HEK293 (cell line): ENCODE measurements around the gene SYNGR1.
A peak's percentile ranks its signal among the peaks of the same experiment; 100 is the strongest.

Experiments used
- CTCF ChIA-PET: fragments of 350-600 bp; formaldehyde crosslinking; extraction: SDS; loops from one replicate; lab custom pipeline; 2021; ENCODE audit warnings: antibody characterized with exemption; lab: Yijun Ruan, JAX
- POLR2A ChIA-PET: fragments of 300-600 bp; formaldehyde crosslinking; extraction: SDS; loops from one replicate; lab custom pipeline; 2020; ENCODE audit warnings: antibody characterized with exemption, inconsistent platforms; lab: Yijun Ruan, JAX
- H3K27ac ChIP-seq: fragments of 200-500 bp; sonication (Bioruptor generic); 2 replicates; pipeline ENCODE4 v1.5.1; 2014; ENCODE audit warnings: low read depth, low read length, control low read depth, inconsistent platforms; ENCODE audit errors: extremely low read depth
- H3K36me3 ChIP-seq, 2 experiments: fragments of 200-500 bp in 1 of 2; sonication (Bioruptor generic) in 1 of 2; 1 replicate in 1 of 2; 2 replicates in 1 of 2; pipeline ENCODE4 v1.5.1; 2014 to 2017; ENCODE audit warnings: inconsistent platforms in 2 of 2, low read length in 2 of 2; ENCODE audit not compliant: control insufficient read depth in 2 of 2, insufficient read depth in 1 of 2
- H3K4me1 ChIP-seq: fragments of 200-500 bp; sonication (Bioruptor generic); 2 replicates; pipeline ENCODE4 v1.5.1; 2014; ENCODE audit warnings: mild to moderate bottlenecking, low read length, inconsistent platforms; ENCODE audit not compliant: control insufficient read depth, insufficient read depth
- H3K4me3 ChIP-seq: 2 replicates; pipeline ENCODE4 v1.5.1; 2011; ENCODE audit warnings: low read depth, mild to moderate bottlenecking, control low read depth, low read length, moderate library complexity
- H3K9me3 ChIP-seq: fragments of 200-500 bp; sonication (Bioruptor generic); 2 replicates; pipeline ENCODE4 v1.5.1; 2014; ENCODE audit warnings: low read depth, low read length, inconsistent platforms; ENCODE audit not compliant: control insufficient read depth, insufficient read depth
- FEZF1 ChIP-seq: fragments of 450-650 bp; formaldehyde crosslinking; IDR thresholded peaks from 2 replicates; pipeline ENCODE4 v1.5.1; 2016; ENCODE audit warnings: missing biosample characterization, missing genetic modification characterization
- GLI4 ChIP-seq: fragments of 450-650 bp; formaldehyde crosslinking; IDR thresholded peaks from 2 replicates; pipeline ENCODE4 v1.5.1; 2016; ENCODE audit warnings: missing biosample characterization, missing genetic modification characterization
- IKZF3 ChIP-seq: fragments of 450-650 bp; IDR thresholded peaks from 2 replicates; pipeline ENCODE4 v1.5.0; 2018; ENCODE audit warnings: missing biosample characterization, mild to moderate bottlenecking, missing genetic modification characterization, moderate library complexity
- PRDM10 ChIP-seq: fragments of 450-650 bp; formaldehyde crosslinking; IDR thresholded peaks from 2 replicates; pipeline ENCODE4 v1.5.1; 2016; ENCODE audit warnings: missing biosample characterization, missing genetic modification characterization
- PRDM2 ChIP-seq: fragments of 450-650 bp; formaldehyde crosslinking; IDR thresholded peaks from 2 replicates; pipeline ENCODE4 v1.5.1; 2016; ENCODE audit warnings: missing biosample characterization, missing genetic modification characterization, borderline replicate concordance
- TRIM28 ChIP-seq: IDR thresholded peaks from 2 replicates; pipeline ENCODE4 v1.6.1; 2011; ENCODE audit warnings: low read length, control low read depth, borderline replicate concordance
- ZFHX2 ChIP-seq: fragments of 450-650 bp; formaldehyde crosslinking; conservative IDR thresholded peaks from 2 replicates; pipeline ENCODE4 v1.5.1; 2016; ENCODE audit warnings: missing biosample characterization, missing genetic modification characterization
- ZNF155 ChIP-seq: fragments of 450-650 bp; formaldehyde crosslinking; IDR thresholded peaks from 2 replicates; pipeline ENCODE4 v1.5.1; 2016; ENCODE audit warnings: missing biosample characterization, missing genetic modification characterization
- ZNF239 ChIP-seq: fragments of 450-650 bp; formaldehyde crosslinking; IDR thresholded peaks from 2 replicates; pipeline ENCODE4 v1.5.1; 2016; ENCODE audit warnings: missing biosample characterization, missing genetic modification characterization
- ZNF280D ChIP-seq: fragments of 450-650 bp; formaldehyde crosslinking; IDR thresholded peaks from 2 replicates; pipeline ENCODE4 v1.5.1; 2016; ENCODE audit warnings: missing biosample characterization, missing genetic modification characterization
- ZNF600 ChIP-seq: fragments of 450-650 bp; formaldehyde crosslinking; IDR thresholded peaks from 2 replicates; pipeline ENCODE4 v1.5.1; 2016; ENCODE audit warnings: missing biosample characterization, missing genetic modification characterization
- ZNF660 ChIP-seq: fragments of 450-650 bp; IDR thresholded peaks from 2 replicates; pipeline ENCODE4 v1.5.1; 2018; ENCODE audit warnings: missing biosample characterization, mild to moderate bottlenecking, missing genetic modification characterization
- ZNF777 ChIP-seq: fragments of 450-650 bp; formaldehyde crosslinking; IDR thresholded peaks from 2 replicates; pipeline ENCODE4 v1.5.1; 2017; ENCODE audit warnings: missing biosample characterization, missing genetic modification characterization, borderline replicate concordance
- ZNF837 ChIP-seq: fragments of 450-650 bp; formaldehyde crosslinking; IDR thresholded peaks from 2 replicates; pipeline ENCODE4 v1.5.1; 2016; ENCODE audit warnings: missing biosample characterization, missing genetic modification characterization
- ZSCAN23 ChIP-seq: fragments of 450-650 bp; formaldehyde crosslinking; IDR thresholded peaks from 2 replicates; pipeline ENCODE4 v1.5.1; 2016; ENCODE audit warnings: missing biosample characterization, missing genetic modification characterization
- TF ChIP-seq, protein P1 (sequence below): fragments of 450-650 bp; formaldehyde crosslinking; IDR thresholded peaks from 2 replicates; pipeline ENCODE4 v1.5.1; 2016; ENCODE audit warnings: missing biosample characterization, missing genetic modification characterization
- TF ChIP-seq, protein P2 (sequence below): fragments of 450-650 bp; formaldehyde crosslinking; IDR thresholded peaks from 2 replicates; pipeline ENCODE4 v1.5.1; 2016; ENCODE audit warnings: missing biosample characterization, missing genetic modification characterization
- TF ChIP-seq, protein P3 (sequence below): fragments of 450-650 bp; formaldehyde crosslinking; IDR thresholded peaks from 2 replicates; pipeline ENCODE4; 2016; ENCODE audit warnings: missing biosample characterization, missing genetic modification characterization

Gene SYNGR1

DNA sequence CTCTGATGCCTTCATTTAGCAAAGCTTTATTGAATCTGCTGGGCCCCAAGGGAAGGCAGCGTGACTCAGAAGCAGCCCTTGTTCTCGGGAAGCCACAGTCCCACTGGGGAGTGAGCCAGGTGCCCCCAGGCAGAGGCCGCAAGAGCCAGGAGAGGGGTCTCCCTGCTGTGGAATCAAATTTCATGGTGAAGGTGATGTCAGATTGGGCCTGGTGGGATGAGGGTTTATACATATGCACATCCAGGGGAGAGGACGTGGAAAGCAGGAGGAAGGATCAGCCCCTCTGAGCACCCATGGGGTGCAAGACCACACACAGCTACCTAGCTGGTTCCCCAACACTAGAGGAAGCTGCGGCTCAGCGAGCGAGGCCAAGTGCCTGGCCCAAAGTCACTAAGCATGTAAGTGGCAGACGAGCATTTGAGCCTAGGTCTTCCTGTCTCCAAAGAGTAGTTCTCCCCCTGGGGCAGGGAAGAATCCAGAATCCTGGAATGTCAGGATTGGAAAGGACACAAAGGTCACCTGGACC lies 2.0 kb downstream of the SYNGR1 start (continued):
- peak; percentile 81 for TF ChIP-seq PRDM10 (tag by site-specific recombination)
- TF ChIP-seq, protein P1, sequence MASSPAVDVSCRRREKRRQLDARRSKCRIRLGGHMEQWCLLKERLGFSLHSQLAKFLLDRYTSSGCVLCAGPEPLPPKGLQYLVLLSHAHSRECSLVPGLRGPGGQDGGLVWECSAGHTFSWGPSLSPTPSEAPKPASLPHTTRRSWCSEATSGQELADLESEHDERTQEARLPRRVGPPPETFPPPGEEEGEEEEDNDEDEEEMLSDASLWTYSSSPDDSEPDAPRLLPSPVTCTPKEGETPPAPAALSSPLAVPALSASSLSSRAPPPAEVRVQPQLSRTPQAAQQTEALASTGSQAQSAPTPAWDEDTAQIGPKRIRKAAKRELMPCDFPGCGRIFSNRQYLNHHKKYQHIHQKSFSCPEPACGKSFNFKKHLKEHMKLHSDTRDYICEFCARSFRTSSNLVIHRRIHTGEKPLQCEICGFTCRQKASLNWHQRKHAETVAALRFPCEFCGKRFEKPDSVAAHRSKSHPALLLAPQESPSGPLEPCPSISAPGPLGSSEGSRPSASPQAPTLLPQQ (tag by site-specific recombination): peak; percentile 66; the same call in 1 of the 2 replicates
- peak; percentile 69; the same call in 1 of the 2 replicates for TF ChIP-seq TRIM28
- peak; percentile 76; the same call in 1 of the 2 replicates for TF ChIP-seq ZNF660 (tag by site-specific recombination)
- no peak for TF ChIP-seq ZNF600

- no peaks in the 10 kb centered on the region for H3K36me3 ChIP-seq
- H3K9me3 ChIP-seq: no peaks in the 10 kb centered on the region
- TF ChIP-seq ZNF837 (tag by site-specific recombination) (no peak), ZNF239 (no peak), ZNF777 (no peak), ZFHX2 (tag by site-specific recombination) (no peak), IKZF3 (no peak), ZNF280D (tag by site-specific recombination) (no peak), ZNF155 (tag by site-specific recombination) (no peak), FEZF1 (no peak), PRDM2 (no peak), ZSCAN23 (no peak), GLI4 (tag by site-specific recombination) (no peak)
- TF ChIP-seq, protein P2, sequence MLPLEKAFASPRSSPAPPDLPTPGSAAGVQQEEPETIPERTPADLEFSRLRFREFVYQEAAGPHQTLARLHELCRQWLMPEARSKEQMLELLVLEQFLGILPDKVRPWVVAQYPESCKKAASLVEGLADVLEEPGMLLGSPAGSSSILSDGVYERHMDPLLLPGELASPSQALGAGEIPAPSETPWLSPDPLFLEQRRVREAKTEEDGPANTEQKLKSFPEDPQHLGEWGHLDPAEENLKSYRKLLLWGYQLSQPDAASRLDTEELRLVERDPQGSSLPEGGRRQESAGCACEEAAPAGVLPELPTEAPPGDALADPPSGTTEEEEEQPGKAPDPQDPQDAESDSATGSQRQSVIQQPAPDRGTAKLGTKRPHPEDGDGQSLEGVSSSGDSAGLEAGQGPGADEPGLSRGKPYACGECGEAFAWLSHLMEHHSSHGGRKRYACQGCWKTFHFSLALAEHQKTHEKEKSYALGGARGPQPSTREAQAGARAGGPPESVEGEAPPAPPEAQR (tag by site-specific recombination): no peak
- TF ChIP-seq, protein P3, sequence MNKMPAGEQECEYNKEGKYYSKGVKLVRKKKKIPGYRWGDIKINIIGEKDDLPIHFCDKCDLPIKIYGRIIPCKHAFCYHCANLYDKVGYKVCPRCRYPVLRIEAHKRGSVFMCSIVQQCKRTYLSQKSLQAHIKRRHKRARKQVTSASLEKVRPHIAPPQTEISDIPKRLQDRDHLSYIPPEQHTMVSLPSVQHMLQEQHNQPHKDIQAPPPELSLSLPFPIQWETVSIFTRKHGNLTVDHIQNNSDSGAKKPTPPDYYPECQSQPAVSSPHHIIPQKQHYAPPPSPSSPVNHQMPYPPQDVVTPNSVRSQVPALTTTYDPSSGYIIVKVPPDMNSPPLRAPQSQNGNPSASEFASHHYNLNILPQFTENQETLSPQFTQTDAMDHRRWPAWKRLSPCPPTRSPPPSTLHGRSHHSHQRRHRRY (tag by site-specific recombination): no peak
- H3K27ac ChIP-seq: no peak overlapping the region
- no peak overlapping the region for H3K4me3 ChIP-seq
- peaks cover 15% of the 10 kb centered on the region for H3K4me1 ChIP-seq
- POLR2A ChIA-PET: interaction anchor here (1.7 kb wide), 1 partner anchor 33 kb away, joined by 5 read pairs; no protein-coding TSS in a partner anchor
- CTCF ChIA-PET: interaction anchor here (0.5 to 3.0 kb wide), 5 partner anchors 9 to 336 kb away, joined by 3 to 18 read pairs (median 4); no protein-coding TSS in a partner anchor
These were observed 2.6 kb downstream of the SYNGR1 start for GRCh38 chr22:39352306-39352891.
